Lung (tissue), 12 donors: Measurements from ENCODE around the gene MBIP. TPM values are rescaled to one million over a fixed set of nuclear protein-coding genes. Genes with fewer than 3 reads are reported as not detected.
A peak's percentile ranks its signal among the peaks of the same experiment; 100 is the strongest.

ENCODE experiments used
- ATAC-seq: fragments of 200-7000 bp; cut with Tn5 transposase; one replicate; pipeline ENCODE4 v1.9.1; 2020; ENCODE audit warnings: moderate number of reproducible peaks; ENCODE audit not compliant: insufficient read depth, low FRiP score
- DNase-seq, 3 donors: peaks; one replicate each; pipeline ENCODE4 v3.0.0-alpha.2; 2013 to 2017
- H3K27ac ChIP-seq, 2 donors: one replicate each; pipeline ENCODE4 v1.5.1; 2013; ENCODE audit warnings: mild to moderate bottlenecking in 2 of 2, moderate library complexity in 2 of 2, control low read depth in 1 of 2, inconsistent platforms in 1 of 2, low read depth in 1 of 2, low read length in 1 of 2
- H3K27me3 ChIP-seq, 3 donors: one replicate each; pipeline ENCODE4 v1.5.1; 2013; ENCODE audit warnings: low read length in 2 of 3; ENCODE audit not compliant: control insufficient read depth in 3 of 3, insufficient read depth in 3 of 3
- H3K36me3 ChIP-seq, 4 donors: one replicate each; pipeline ENCODE4 v1.5.1; 2013; ENCODE audit warnings: low read length in 4 of 4, mild to moderate bottlenecking in 1 of 4, moderate library complexity in 1 of 4; ENCODE audit not compliant: control insufficient read depth in 4 of 4, insufficient read depth in 4 of 4
- H3K4me1 ChIP-seq, 5 donors: one replicate each; pipeline ENCODE4 v1.5.1; 2013; ENCODE audit warnings: low read length in 5 of 5, mild to moderate bottlenecking in 2 of 5, moderate library complexity in 1 of 5; ENCODE audit not compliant: control insufficient read depth in 5 of 5, insufficient read depth in 5 of 5
- H3K4me3 ChIP-seq: one replicate; pipeline ENCODE4 v1.5.1; 2013; ENCODE audit warnings: mild to moderate bottlenecking, control low read depth, moderate library complexity
- H3K9ac ChIP-seq, 2 donors: one replicate each; pipeline ENCODE4 v1.5.1; 2013; ENCODE audit warnings: low read length in 2 of 2, control low read depth in 1 of 2; ENCODE audit not compliant: insufficient read depth in 1 of 2
- H3K9me3 ChIP-seq, 4 donors: one replicate each; pipeline ENCODE4 v1.5.1; 2013; ENCODE audit warnings: low read length in 3 of 4, mild to moderate bottlenecking in 1 of 4, moderate library complexity in 1 of 4; ENCODE audit not compliant: control insufficient read depth in 4 of 4, insufficient read depth in 3 of 4
- CTCF ChIP-seq: IDR thresholded peaks from 2 replicates; pipeline ENCODE4 v1.5.1; 2012; ENCODE audit warnings: mild to moderate bottlenecking; ENCODE audit errors: control extremely low read depth, extremely low read depth
- WGBS, 2 donors: extraction: QIAGEN DNeasy Blood & Tissue Kit; methylation state at CpG; one replicate each; pipeline ENCODE4 v1.1.7; 2013; 5-methylcytosine and 5-hydroxymethylcytosine counted together
- polyA plus RNA-seq, 2 donors: library from polyadenylated mRNA; stranded (reverse); fragments of 200-250 nt; gene quantifications; one replicate each; pipeline ENCODE4 v1.2.1, GENCODE V29; 2013
- total RNA-seq, 2 donors: library from RNA; depleted of rRNA in 1 of 2; stranded (reverse); fragments of >200 nt in 1 of 2; gene quantifications; one replicate each; pipeline ENCODE4 v1.2.1, GENCODE V29; 2014 to 2021
- donor health status: control.
- donor health status: control.
- donor health status: Bipolar disorder and iron deficiency.
- donor health status: healthy.
- donor health status: DM: yes; HTN: yes; CAD: no.

Gene MBIP
- total and polyA plus RNA-seq, 4 donors, result 32.5 to 484 (median 84.3) TPM

GRCh38 chr14:36316131-36316530 lies 4.3 kb downstream of the MBIP start:
- H3K9ac ChIP-seq, result peak overlapping the region in 1 of 2 donors; percentile 47
- H3K9me3 ChIP-seq, result no peaks in the 10 kb centered on the region
- ATAC-seq (no peak), DNase-seq (no peak)
- peaks cover 0 to 20% (median 0%) of the 10 kb centered on the region in 5 donors for H3K4me1 ChIP-seq
- no peaks in the 10 kb centered on the region for H3K27me3 ChIP-seq
- H3K36me3 ChIP-seq, result peaks cover 4 to 12% (median 6%) of the 10 kb centered on the region in 4 donors
- H3K27ac ChIP-seq, result no peak overlapping the region
- no peak for TF ChIP-seq CTCF
- WGBS, 2 donors, result 77 to 79% methylated on average over 1 of the region's 1 CpG
- no peak overlapping the region for H3K4me3 ChIP-seq

DNA sequence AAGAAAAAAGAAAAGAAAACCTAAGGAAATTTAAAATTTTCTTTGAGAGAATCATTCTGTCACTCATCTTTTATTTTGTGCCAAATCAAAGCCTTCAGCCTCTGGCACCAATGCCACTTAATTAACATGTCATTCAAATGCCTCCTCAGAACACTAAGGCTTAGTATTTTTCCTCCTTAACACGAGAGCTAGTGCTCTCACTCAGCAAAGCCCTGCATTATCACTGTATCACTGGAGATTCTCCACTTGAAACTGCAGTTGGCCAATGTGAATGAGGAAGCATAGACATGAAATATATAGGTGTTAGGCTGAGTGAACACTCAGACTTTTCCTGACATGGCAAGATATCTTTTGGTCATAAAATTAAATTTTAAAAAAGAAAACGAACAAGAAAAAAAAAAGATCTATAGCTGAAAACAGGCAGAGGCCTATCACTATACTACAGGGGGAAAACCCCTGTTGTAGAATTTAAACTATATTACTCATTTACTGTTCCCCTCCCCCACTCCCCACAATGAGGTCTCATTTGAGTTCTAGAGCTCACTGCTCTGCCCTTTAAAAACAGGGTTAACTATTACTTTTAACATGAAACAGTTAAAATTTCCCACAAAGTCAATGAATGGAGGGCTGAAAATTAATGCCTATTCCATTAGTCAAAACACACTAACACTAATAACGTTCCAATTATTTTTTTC lies 5.1 kb downstream of the MBIP start:
- H3K4me3 ChIP-seq, result no peak overlapping the region
- peak overlapping the region in 1 of 2 donors; percentile 36 for H3K9ac ChIP-seq
- H3K4me1 ChIP-seq, result peaks cover 0 to 17% (median 0%) of the 10 kb centered on the region in 5 donors
- 62 to 74% methylated on average over 3 of the region's 3 CpGs for WGBS, 2 donors
- no peaks in the 10 kb centered on the region for H3K9me3 ChIP-seq
- no peak for ATAC-seq
- H3K36me3 ChIP-seq, result peaks cover 5 to 20% (median 13%) of the 10 kb centered on the region in 4 donors
- TF ChIP-seq CTCF, result no peak
- DNase-seq, result no peak
- peak overlapping the region in 1 of 2 donors; percentile 59 for H3K27ac ChIP-seq
- no peaks in the 10 kb centered on the region for H3K27me3 ChIP-seq

GRCh38 chr14:36313898-36314297 lies 6.5 kb downstream of the MBIP start:
- Histone ChIP-seq H3K27me3 (no peaks in the 10 kb centered on the region), H3K36me3 (peaks cover 7 to 34% (median 24%) of the 10 kb centered on the region in 4 donors), H3K4me1 (peaks cover 0 to 11% (median 0%) of the 10 kb centered on the region in 5 donors), H3K9me3 (no peaks in the 10 kb centered on the region), H3K9ac (no peak overlapping the region), H3K4me3 (no peak overlapping the region), H3K27ac (no peak overlapping the region)
- 69 to 84% methylated on average over 3 of the region's 3 CpGs for WGBS, 2 donors
- TF ChIP-seq CTCF, result no peak
- ATAC-seq (no peak), DNase-seq (peak in 1 of 3 donors; percentile 37)

DNA sequence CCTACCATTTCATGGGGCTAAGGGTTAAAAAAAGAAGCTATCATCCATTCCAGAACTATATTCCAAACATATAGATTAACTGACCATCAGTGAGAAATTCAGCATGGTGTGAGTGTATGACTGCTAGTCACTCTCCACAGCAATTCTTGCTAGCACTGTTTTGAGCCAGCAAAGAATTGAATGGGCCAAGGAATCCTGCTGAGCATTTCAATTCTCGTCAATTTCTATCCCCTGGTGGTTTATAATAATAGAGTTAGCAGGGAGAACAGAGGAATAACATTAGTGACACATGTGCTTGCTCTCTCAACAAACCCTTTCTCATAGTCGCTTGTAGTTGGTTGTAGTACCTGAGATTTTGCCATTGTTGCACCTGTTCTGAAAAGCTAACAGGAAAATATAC lies 7.2 kb downstream of the MBIP start:
- Histone ChIP-seq H3K36me3 (peaks cover 7 to 39% (median 28%) of the 10 kb centered on the region in 4 donors), H3K27ac (no peak overlapping the region)
- no peak for ATAC-seq

More for the DNA sequence above, 7.2 kb downstream of the MBIP start:
- Histone ChIP-seq H3K27me3 (no peaks in the 10 kb centered on the region), H3K9me3 (no peaks in the 10 kb centered on the region), H3K9ac (no peak overlapping the region), H3K4me1 (peaks cover 0 to 7% (median 0%) of the 10 kb centered on the region in 5 donors), H3K4me3 (no peak overlapping the region)
- no peak for DNase-seq
- TF ChIP-seq CTCF, result no peak
- 77 to 91% methylated on average over 2 of the region's 2 CpGs for WGBS, 2 donors
